Fibroblast of skin of abdomen (primary cell): ENCODE data around the gene PSME1.

Experiments
- DNase-seq: peaks from one replicate; pipeline ENCODE4 v3.0.0-alpha.2; 2013

The PSME1 gene

GRCh38 chr14:24147761-24148428 is 11.9 kb downstream of the PSME1 start:
- no peak for DNase-seq

- no peak for DNase-seq
Observed at GRCh38 chr14:24149302-24149969, 13.4 kb downstream of the PSME1 start.

- DNase-seq: no peak
Observed at GRCh38 chr14:24150061-24150460, 14.1 kb downstream of the PSME1 start.

- no peak for DNase-seq
Observed at GRCh38 chr14:24150567-24150966, 14.6 kb downstream of the PSME1 start.

- DNase-seq: no peak
Observed at GRCh38 chr14:24150993-24151392, 15.0 kb downstream of the PSME1 start.

GRCh38 chr14:24151404-24152080 is 15.5 kb downstream of the PSME1 start:
- no peak for DNase-seq

GRCh38 chr14:24155100-24155499 is 19.1 kb downstream of the PSME1 start:
- no peak for DNase-seq

GRCh38 chr14:24156840-24157239 is 20.8 kb downstream of the PSME1 start:
- no peak for DNase-seq

- no peak for DNase-seq
Observed at GRCh38 chr14:24157331-24157730, 21.3 kb downstream of the PSME1 start.

GRCh38 chr14:24159777-24160498 is 23.9 kb downstream of the PSME1 start:
- no peak for DNase-seq

GRCh38 chr14:24160499-24160849 is 24.5 kb downstream of the PSME1 start:
- DNase-seq: no peak

- peak; percentile 94 for DNase-seq
Observed at GRCh38 chr14:24160850-24161804, 25.1 kb downstream of the PSME1 start, which contains the start of gene IRF9. Gene IRF9, plus strand, starts transcription at chr14:24161265. Its CDS starts 880 bp downstream, at chr14:24162145.

GRCh38 chr14:24162093-24162492 is 26.1 kb downstream of the PSME1 start:
- DNase-seq: no peak

GRCh38 chr14:24164518-24164991 is 28.6 kb downstream of the PSME1 start:
- no peak for DNase-seq

- no peak for DNase-seq
Observed at GRCh38 chr14:24165785-24166184, 29.8 kb downstream of the PSME1 start.

GRCh38 chr14:24167469-24168114 is 31.6 kb downstream of the PSME1 start:
- no peak for DNase-seq

- peak; percentile 83 for DNase-seq
Observed at GRCh38 chr14:24171422-24172260, 35.6 kb downstream of the PSME1 start, which contains the start of gene REC8. Gene REC8, plus strand, starts transcription at chr14:24172080. Its CDS starts 473 bp downstream, at chr14:24172553.

GRCh38 chr14:24172261-24172860 is 36.4 kb downstream of the PSME1 start:
- no peak for DNase-seq

GRCh38 chr14:24172871-24173281 is 36.9 kb downstream of the PSME1 start:
- no peak for DNase-seq

- no peak for DNase-seq
Observed at GRCh38 chr14:24176599-24176998, 40.6 kb downstream of the PSME1 start.
